Loucy (cell line): ENCODE data around the gene PTPN21.

ENCODE experiments used
- H2AFZ ChIP-seq: fragments of 200-600 bp; sonication (generic); 2 replicates; pipeline ENCODE4 v1.6.0; 2016; ENCODE audit warnings: antibody characterized with exemption, mild to moderate bottlenecking, low read length, moderate library complexity
- H3F3A ChIP-seq: fragments of 200-600 bp; 2 replicates; pipeline ENCODE4 v1.6.0; 2016; ENCODE audit warnings: antibody characterized with exemption, low read depth, mild to moderate bottlenecking
- H3K27me3 ChIP-seq: fragments of 200-600 bp; sonication (generic); 2 replicates; pipeline ENCODE4 v1.6.1; 2014; ENCODE audit warnings: low read length, mild to moderate bottlenecking; ENCODE audit not compliant: insufficient read depth, poor library complexity, severe bottlenecking
- H3K36me3 ChIP-seq: fragments of 200-600 bp; sonication (generic); 2 replicates; pipeline ENCODE4 v1.6.1; 2016; ENCODE audit warnings: low read length; ENCODE audit not compliant: insufficient read depth
- H3K4me1 ChIP-seq: fragments of 200-600 bp; sonication (generic); 2 replicates; pipeline ENCODE4 v1.5.1; 2014; ENCODE audit warnings: low read length, mild to moderate bottlenecking; ENCODE audit not compliant: insufficient read depth, poor library complexity, severe bottlenecking
- H3K4me2 ChIP-seq: fragments of 200-600 bp; sonication (generic); 2 replicates; pipeline ENCODE4 v1.6.0; 2014; ENCODE audit warnings: antibody characterized with exemption, low read length, low read depth, mild to moderate bottlenecking; ENCODE audit not compliant: poor library complexity, severe bottlenecking
- H3K4me3 ChIP-seq: fragments of 200-600 bp; sonication (generic); 2 replicates; pipeline ENCODE4 v1.5.1; 2014; ENCODE audit warnings: low read length, mild to moderate bottlenecking, mixed read lengths; ENCODE audit not compliant: poor library complexity, severe bottlenecking
- H3K79me2 ChIP-seq: fragments of 200-600 bp; sonication (generic); 2 replicates; pipeline ENCODE4 v1.6.1; 2014; ENCODE audit warnings: low read length; ENCODE audit not compliant: insufficient read depth
- H3K9ac ChIP-seq: fragments of 200-600 bp; sonication (generic); 2 replicates; pipeline ENCODE4 v1.6.0; 2014; ENCODE audit warnings: mild to moderate bottlenecking, low read depth, low read length, moderate library complexity; ENCODE audit not compliant: poor library complexity, severe bottlenecking
- H3K9me2 ChIP-seq: fragments of 200-600 bp; sonication (generic); replicated peaks from 2 replicates; pipeline ENCODE4 v1.6.1; 2016; ENCODE audit warnings: low read depth, low read length, mixed read lengths
- H3K9me3 ChIP-seq: fragments of 200-600 bp; sonication (generic); 2 replicates; pipeline ENCODE4 v1.6.1; 2014; ENCODE audit warnings: mild to moderate bottlenecking, antibody characterized with exemption, low read length, low read depth; ENCODE audit not compliant: insufficient read depth
- H4K20me1 ChIP-seq: fragments of 200-600 bp; sonication (generic); 2 replicates; pipeline ENCODE4 v1.6.0; 2014; ENCODE audit warnings: antibody characterized with exemption, low read length, mild to moderate bottlenecking; ENCODE audit not compliant: insufficient read depth, poor library complexity, severe bottlenecking
- CTCF ChIP-seq: fragments of 200-600 bp; sonication (generic); conservative IDR thresholded peaks from 2 replicates; pipeline ENCODE4 v1.5.1; 2014; ENCODE audit warnings: mild to moderate bottlenecking, antibody characterized with exemption, low read length
- EZH2phosphoT487 ChIP-seq: fragments of 200-600 bp; IDR thresholded peaks from 2 replicates; pipeline ENCODE4 v1.6.1; 2018; ENCODE audit warnings: antibody characterized with exemption, mild to moderate bottlenecking, moderate library complexity, borderline replicate concordance

The PTPN21 gene

DNA sequence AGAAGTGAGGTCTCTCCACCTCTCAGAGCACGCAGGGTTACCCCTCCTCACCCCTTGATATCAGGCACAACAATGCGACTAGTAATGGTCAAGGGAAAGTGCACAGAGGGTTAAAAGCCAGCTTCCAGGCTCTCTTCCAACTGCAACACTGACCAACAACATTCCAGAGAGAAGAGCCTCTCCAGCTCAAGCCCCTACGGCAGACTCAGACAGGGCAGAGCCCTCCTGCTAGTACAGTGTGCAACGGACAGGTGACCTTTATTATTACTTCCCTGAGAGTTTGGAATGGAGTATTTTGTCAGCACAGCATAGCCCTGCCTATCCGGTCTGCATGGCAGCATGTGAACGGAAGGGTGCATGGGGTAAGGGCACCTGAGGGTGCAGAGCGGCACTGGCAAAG lies 73.0 kb downstream of the PTPN21 start:
- Histone ChIP-seq H3K4me1 (peaks cover 3% of the 10 kb centered on the region), H3K4me3 (no peak overlapping the region), H3F3A (no peaks in the 10 kb centered on the region), H4K20me1 (no peaks in the 10 kb centered on the region), H3K9me2 (no peaks in the 10 kb centered on the region), H3K36me3 (no peaks in the 10 kb centered on the region), H3K9ac (no peak overlapping the region), H3K79me2 (no peaks in the 10 kb centered on the region), H3K9me3 (no peaks in the 10 kb centered on the region), H3K27me3 (no peaks in the 10 kb centered on the region), H2AFZ (no peak overlapping the region), H3K4me2 (no peak overlapping the region)
- no peak for TF ChIP-seq EZH2phosphoT487
- TF ChIP-seq CTCF, result no peak

DNA sequence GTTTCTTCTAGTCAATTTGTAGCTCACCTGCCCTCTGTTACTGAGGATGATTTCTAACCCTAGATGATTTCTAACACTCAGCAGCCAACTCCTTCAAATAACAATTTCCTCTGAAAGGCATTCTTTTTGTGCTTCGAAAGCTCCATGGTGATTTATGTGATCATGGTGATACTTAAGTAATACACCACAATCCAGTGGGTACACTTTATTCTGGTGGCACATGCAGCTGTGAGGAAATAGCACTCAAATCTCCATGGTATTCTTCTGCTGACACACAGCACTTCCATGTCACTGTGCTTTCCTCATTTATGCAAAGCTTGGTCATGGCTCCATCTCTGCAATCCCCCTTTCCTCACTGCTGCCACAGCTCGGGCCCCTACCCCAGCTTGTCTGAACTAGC lies 73.7 kb downstream of the PTPN21 start:
- Histone ChIP-seq H3K4me3 (no peak overlapping the region), H3K9me2 (no peaks in the 10 kb centered on the region), H3K79me2 (no peaks in the 10 kb centered on the region), H3K4me2 (no peak overlapping the region), H3F3A (no peaks in the 10 kb centered on the region), H2AFZ (no peak overlapping the region), H3K27me3 (no peaks in the 10 kb centered on the region), H4K20me1 (no peaks in the 10 kb centered on the region), H3K9me3 (no peaks in the 10 kb centered on the region), H3K36me3 (no peaks in the 10 kb centered on the region), H3K9ac (no peak overlapping the region), H3K4me1 (peaks cover 3% of the 10 kb centered on the region)
- no peak for TF ChIP-seq EZH2phosphoT487

DNA sequence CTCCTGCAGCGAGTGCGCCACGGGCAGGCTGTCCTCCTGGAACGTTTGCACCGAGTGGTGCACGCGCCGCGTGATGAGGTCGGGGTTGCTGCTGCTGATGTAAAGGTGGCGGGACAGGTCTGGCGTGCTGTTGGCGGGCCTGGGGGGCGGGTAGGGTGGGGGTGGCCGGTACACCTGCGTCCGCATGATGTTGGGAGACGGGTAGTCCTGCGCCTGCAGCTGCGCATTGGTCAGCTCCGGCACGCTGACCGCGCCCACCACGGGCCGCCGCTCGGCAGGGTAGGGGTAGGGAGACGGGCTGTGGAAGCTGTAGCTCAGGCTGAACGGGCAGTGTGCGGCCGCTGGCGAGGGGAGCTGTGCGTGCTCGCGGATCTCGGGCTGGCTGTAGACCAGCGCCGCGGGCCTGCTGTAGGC lies 75.2 kb downstream of the PTPN21 start:
- Histone ChIP-seq H3K36me3 (no peaks in the 10 kb centered on the region), H3K9me2 (no peaks in the 10 kb centered on the region), H3K79me2 (no peaks in the 10 kb centered on the region), H3K9ac (no peak overlapping the region), H4K20me1 (no peaks in the 10 kb centered on the region), H3K4me1 (no peaks in the 10 kb centered on the region), H3K4me2 (no peak overlapping the region), H3F3A (no peaks in the 10 kb centered on the region), H3K4me3 (no peak overlapping the region), H3K27me3 (no peaks in the 10 kb centered on the region), H3K9me3 (no peaks in the 10 kb centered on the region), H2AFZ (no peak overlapping the region)
- TF ChIP-seq EZH2phosphoT487, result no peak
- TF ChIP-seq CTCF, result no peak

- no peaks in the 10 kb centered on the region for H3F3A ChIP-seq
- no peaks in the 10 kb centered on the region for H3K27me3 ChIP-seq
- no peak overlapping the region for H3K4me2 ChIP-seq
- no peak overlapping the region for H3K9ac ChIP-seq
- no peaks in the 10 kb centered on the region for H4K20me1 ChIP-seq
- H3K4me1 ChIP-seq, result no peaks in the 10 kb centered on the region
- TF ChIP-seq EZH2phosphoT487 (no peak), CTCF (no peak)
- no peaks in the 10 kb centered on the region for H3K9me3 ChIP-seq
- H2AFZ ChIP-seq, result no peak overlapping the region
- no peaks in the 10 kb centered on the region for H3K9me2 ChIP-seq
- H3K79me2 ChIP-seq, result no peaks in the 10 kb centered on the region
- no peaks in the 10 kb centered on the region for H3K36me3 ChIP-seq
- no peak overlapping the region for H3K4me3 ChIP-seq
Measured at GRCh38 chr14:88478931-88479330, 75.9 kb downstream of the PTPN21 start.
